ENCODE results near the gene DYRK1B.
A peak's percentile ranks its signal among the peaks of the same experiment; 100 is the strongest.

The DYRK1B gene

DNA sequence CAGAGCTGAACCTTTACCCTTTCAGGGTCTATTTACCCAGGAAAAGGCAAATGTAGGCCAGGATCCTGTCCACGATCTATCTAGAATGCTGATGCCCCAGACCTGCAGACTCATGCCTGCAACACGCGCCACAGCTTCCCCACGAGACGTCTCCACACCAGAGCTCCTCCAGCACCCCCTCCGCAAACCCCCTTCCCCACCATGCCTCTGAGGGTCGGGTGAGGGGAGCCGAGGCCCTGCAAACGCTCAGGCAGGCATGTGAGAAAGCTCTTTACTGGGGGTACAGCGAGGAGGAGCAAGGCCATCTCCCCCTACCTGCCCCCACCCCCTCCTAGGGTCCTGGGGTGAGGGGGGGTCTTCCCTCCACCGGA, 8.9 kb downstream of the DYRK1B start:
- no peak for DNase-seq (ENCODE audit: low read depth)
- no peak for TF ChIP-seq CTCF (IDR thresholded peaks at IDR 0.05; ENCODE audit: insufficient read depth, low read depth, low read length, missing control alignments)
- H3K4me3 ChIP-seq (ENCODE audit: low read length), result no peak overlapping the region

DNA sequence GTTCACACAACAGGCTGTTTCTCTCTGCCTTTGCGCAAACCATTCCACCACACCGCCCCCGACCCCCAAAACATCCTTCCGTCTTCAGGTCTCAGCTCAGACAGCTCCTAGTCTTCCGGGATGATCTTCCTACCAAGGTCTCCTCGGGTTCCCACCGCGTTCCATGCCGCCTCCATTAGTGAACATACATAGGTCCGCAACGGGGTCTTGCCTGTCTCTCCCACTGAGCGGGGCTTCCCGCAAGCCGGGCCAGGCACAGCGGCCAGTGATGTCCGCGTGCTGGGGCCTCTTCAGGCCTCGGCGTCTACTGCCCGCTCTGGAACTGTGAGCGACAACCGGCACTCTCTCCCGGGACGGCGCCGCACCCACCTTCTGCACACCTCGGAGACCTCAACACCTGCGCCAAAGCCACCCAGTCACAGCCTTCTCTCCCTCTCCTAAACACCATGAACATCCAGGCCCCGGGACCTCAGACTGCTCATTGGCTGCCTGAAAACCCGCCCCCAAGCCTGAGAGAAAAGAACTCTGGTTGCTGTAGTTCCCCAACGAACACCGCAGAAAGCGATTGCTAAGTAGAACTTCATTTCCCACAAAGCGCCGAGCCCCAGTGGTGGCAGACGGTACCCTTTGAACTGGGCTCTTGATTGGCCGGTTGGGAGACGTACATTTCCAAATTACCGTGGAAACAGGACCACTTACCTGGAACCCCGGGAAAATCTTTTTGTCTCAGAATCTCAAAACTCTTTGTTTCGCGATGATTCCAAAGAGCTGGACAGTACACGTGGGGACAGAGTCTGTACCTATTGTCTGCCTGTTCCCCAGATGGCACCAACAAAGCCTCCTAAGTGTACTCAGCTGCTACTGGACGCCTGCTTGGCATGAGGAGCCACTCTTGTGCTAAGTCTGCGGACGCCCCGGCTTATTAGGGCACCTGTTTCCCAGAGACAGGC, 9.5 kb downstream of the DYRK1B start:
- DNase-seq (ENCODE audit: low read depth), result peak; percentile 97

DNA sequence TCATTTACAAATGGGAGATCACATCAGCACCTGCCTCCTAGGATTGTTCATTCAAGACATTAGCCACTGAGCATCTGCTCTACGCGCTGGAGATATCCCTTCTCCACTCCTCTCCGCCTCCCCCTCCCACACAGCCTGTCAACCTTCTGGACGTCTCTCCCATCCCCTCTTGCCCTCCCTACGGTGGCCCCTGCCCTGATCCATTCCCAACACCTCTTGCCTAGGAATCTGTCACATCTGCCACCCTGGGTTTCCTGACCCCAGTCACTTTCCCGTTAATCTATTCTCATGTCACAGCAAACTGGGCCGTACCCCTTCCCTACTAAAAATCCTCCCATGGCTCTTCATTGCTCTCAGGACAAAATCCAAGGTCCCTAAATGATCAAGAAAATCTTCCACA, 10.3 kb downstream of the DYRK1B start:
- DNase-seq (ENCODE audit: low read depth), result no peak
- peak overlapping the region; percentile 90 for H3K4me3 ChIP-seq (ENCODE audit: low read length)
- no peak for TF ChIP-seq CTCF (IDR thresholded peaks at IDR 0.05; ENCODE audit: insufficient read depth, low read depth, low read length, missing control alignments)

More for the DNA sequence above, 9.5 kb downstream of the DYRK1B start:
- peak overlapping the region; percentile 90 for H3K4me3 ChIP-seq (ENCODE audit: low read length)
- TF ChIP-seq CTCF (IDR thresholded peaks at IDR 0.05; ENCODE audit: insufficient read depth, low read depth, low read length, missing control alignments), result no peak

DNA sequence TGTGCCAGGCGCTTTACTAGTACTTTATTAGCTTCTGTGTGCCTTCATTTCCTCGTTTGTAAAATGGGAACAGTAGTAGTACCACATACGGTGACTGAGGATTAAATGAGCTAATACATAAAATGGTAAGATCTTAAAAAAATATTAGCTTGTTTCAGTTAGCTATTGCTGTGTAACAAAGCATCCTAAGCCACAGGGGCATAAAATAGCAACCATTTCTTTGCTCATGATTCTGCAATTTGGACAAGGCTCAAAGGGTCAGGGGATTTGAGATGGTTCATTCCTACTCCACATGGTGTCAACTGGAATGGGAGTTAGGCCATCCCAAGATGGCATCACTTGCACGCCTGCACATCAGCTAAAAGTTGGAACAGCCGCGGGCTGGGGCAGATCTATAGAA, 13.3 kb downstream of the DYRK1B start:
- no peak overlapping the region for H3K4me3 ChIP-seq (ENCODE audit: low read length)
- no peak for DNase-seq (ENCODE audit: low read depth)
- no peak for TF ChIP-seq CTCF (IDR thresholded peaks at IDR 0.05; ENCODE audit: insufficient read depth, low read depth, low read length, missing control alignments)

- no peak for TF ChIP-seq CTCF (IDR thresholded peaks at IDR 0.05; ENCODE audit: insufficient read depth, low read depth, low read length, missing control alignments)
- no peak overlapping the region for H3K4me3 ChIP-seq (ENCODE audit: low read length)
- DNase-seq (ENCODE audit: low read depth), result no peak
These were observed 14.2 kb downstream of the DYRK1B start for GRCh38 chr19:39819786-39820185.

DNA sequence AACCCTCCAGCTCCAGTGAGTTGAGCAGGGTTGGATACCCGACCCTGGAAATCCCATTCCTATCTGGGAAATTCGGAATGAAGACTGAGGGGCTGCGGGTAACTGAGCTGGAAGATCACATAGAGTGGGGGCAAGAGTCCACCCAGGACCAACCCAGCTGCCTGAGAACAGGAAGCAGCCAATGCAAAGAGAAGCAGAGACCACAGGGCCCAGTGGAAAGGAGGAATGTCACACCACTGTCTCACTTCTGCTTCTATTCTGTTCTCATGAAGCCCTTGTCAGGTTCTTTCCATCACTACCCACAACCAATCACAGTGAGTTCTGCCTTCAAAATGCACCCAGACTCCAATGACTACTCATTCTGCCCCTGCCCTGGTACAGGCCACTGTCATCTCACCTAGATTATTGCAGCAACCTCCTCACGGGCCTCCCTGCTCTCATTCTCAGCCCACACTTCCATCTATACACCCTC, 15.3 kb downstream of the DYRK1B start:
- TF ChIP-seq CTCF (IDR thresholded peaks at IDR 0.05; ENCODE audit: insufficient read depth, low read depth, low read length, missing control alignments), result no peak
- no peak for DNase-seq (ENCODE audit: low read depth)
- H3K4me3 ChIP-seq (ENCODE audit: low read length), result no peak overlapping the region
